Fibroblast of skin of right biceps (primary cell): ENCODE measurements around the gene LEFTY2.
"Not testable (repeated sequence)": the region's sequence is repeated elsewhere in the genome, so short reads cannot be mapped to it uniquely, and the experiment has no call there.

Source experiments
- DNase-seq: peaks from one replicate; pipeline ENCODE4 v3.0.0-alpha.2; 2013

LEFTY2 gene

DNA sequence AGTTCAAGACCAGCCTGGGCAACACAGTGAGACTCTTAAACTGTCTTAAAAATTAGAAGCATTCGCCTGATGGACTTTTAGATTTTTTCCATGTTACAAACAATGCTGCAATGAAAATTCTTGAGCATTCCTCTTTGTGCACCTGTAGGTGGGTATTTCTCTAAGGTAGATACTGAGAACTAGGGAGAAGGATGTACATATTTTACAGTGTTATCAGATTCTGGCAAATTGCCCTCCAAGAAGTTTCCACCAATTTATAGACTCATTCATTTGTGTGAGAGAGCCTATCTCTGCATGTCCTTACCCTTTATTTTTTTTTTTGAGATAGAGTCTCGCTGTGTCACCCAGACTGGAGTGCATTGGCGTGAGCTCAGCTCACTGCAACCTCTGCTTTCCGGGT, 12.3 kb upstream of the LEFTY2 start:
- DNase-seq = no peak

DNA sequence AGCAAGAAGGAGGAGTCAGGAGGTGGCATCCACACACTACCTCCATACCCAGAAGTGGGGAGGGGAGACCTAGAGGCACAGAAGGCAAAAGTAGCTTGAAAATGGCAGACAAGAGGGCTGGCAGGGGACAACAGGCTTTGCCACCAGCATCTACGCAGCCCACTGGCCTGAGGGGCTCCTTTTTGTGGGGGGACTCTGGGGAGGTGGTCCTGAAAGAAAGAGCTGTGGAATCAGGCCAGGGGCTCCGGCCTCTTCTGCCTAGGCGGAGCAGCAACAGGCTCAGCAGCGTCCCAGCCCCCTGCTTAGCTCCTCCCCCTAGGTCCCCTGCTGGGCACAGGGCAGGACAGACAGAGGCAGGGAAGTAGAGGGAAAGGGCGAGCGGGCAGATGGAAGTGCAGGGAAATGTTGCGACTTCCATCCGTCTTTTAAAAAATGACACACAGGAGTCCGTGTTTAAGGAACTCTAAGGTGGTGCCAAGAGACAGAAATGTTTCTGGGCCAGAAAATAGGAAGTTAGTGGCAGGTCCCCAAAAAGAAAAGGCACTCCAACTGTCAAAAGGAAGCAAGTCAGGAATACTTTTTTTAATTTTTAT, 10.0 kb upstream of the LEFTY2 start:
- no peak for DNase-seq

DNA sequence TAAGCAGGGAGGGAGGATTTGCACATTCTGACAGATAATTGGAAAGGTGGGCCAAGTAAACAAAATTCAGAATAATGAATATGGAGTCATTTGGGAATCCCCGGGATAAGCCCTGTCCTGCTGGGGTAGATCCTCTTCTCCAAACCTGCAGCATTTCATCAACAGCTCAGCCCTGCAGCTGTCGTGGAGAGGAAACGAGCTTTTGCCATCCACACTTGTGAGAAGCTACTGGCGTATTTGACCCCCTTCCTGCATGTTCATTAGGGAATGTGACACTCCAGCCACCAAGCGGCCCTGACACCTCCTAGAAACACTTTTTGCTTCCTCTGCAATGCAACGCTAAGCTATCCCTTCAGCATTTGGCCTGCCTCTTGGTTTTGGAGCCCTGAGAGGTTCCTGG, 8.0 kb upstream of the LEFTY2 start:
- DNase-seq = no peak

DNA sequence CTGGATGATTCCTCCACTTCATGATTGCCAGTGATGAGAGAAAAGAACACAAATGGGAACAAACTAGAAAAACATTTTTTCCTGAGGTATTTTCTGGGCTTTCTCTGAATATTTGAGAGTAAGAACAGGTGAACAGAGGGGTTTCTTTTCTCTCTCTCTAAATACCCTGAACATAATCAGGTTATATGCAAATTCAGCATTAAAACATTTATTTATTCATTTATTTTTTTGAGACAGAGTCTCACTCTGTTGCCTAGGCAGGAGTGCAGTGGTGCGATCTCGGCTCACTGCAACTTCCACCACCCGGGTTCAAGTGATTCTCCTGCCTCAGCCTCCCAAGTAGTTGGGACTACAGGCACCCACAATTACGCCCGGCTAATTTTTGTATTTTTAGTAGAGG, 5.8 kb upstream of the LEFTY2 start:
- no peak for DNase-seq

DNA sequence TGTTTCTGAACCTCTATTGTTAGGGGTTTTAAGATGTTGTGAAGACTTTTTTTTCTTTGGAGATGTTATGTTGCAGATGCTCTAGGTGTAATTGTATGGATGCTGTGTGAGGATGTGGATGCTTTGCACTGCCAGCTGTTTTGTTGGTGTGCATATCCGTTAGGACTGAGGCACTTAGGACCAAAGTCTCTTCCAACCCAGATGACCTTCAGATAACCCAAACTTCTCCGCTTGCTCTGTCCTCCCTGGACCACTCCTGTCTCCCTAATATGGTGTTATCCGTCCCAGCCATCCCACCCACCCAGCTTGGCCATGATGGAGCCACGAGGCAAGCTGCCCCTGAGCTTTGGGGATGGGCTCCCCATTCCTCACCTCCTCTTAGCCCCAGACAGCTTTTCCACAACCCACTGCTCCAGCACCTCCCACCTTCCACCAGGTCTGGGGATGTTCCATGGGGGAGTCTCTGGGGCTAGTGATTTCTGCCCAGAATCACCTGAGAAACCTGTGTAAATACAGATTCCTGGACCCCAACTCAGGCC, 5.1 kb upstream of the LEFTY2 start:
- DNase-seq = no peak

DNA sequence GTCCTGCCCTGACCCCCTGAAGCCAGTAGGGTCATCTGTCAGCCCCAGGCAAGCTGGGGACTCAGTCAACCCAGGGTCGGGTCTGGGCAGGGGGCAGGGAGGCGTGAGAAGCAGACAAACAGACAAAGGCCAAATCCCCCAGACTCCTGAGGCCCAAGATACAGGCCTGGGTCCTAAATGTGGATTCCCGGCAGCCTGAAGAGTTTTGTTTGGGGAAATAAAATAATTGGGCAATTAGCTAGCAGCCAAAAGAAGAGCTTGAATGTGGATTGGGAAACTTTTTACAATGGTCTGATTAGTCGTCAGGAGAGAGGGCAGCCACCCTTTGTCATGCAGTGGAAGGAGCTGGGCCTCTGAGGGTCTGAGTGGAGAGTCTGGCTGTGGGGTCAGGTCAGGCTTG, 4.5 kb upstream of the LEFTY2 start:
- DNase-seq = no peak

DNA sequence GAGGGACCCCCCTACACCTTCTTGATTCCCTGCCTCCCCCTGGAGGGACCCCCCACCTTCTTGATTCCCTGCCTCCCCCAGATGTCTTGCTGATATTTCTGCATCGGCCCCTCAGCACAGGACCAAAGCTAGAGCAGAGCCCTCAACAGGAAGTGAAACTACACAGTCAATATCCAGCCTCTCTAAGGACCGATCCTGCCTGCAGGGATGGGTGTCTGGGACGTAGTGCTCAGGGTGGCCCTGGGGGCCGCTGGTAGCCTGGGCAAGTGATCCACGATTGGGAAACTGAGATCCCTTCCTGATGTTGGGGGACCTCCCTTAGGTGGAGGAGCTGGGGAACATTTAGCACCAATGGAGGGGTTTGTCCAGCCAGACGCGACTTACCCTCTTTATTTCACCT, 3.9 kb upstream of the LEFTY2 start:
- DNase-seq = no peak

DNA sequence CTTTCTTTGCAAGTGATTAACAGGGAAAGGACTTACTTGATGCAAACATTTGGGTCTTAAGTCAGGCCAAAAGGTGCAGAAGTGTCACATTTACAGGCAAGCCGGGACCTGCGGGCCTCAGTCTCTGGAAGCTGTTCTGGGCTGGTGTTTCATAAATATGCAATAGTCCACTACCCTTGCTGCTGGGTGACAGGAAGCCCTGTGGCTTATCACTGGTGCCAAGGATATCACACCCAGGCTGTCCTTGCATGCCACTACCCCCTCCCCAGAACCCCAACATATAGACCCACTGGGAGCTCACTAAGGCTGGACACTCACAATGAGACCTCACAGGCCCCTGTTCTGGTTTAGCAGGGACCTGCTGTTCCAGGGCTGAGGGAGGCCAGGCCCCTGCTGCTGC, 3.4 kb upstream of the LEFTY2 start:
- DNase-seq = no peak

DNA sequence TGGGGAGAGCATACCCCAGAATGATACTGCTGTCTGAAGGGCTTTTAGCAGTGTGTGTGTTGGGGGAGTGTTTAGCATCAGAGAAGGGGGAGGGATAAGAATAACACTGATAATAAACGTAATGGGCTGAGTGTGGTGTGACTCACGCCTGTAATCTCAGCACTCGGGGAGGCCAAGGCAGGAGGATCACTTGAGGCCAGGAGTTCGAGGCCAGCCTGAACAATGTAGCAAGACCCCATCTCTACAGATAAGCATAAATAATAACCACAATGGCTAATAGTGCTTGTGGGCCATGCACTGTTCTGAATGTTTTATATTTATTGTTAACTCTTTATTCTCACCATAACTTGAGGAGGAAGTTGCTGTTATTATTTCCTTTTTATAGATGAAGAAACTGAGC, 2.6 kb upstream of the LEFTY2 start:
- DNase-seq = no peak

DNA sequence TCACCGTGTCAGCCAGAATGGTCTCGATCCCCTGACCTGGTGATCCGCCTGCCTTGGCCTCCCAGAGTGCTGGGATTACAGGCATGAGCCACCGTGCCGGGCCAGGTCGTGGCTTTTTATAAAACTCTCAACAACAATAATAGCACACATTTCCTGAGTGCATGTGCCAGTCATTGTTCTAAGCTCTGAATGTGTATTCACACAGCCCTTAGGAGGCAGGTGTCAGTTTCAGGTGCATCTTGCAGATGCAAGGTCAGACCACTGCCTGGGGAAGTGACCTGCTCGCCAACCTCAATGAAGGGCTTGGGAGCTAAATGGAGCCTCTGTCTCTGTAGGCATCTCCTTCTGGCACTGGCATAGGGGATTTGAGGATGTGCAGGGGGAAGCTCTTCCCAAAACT, 1.6 kb upstream of the LEFTY2 start:
- DNase-seq = no peak

DNA sequence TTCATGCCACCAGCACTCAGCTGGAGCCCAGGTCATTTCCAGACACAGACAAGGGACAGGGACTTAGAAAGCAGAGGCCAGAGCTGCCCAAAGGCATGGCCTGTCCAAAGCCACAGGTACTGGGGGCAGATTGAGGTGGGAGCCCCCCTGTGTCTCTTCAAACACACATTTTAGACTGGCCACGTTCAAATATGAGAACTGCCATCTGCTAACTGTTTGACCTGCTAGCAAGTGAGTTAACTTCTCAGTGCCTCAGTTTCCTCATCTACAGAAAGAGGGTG, 862 bp upstream of the LEFTY2 start:
- no peak for DNase-seq

DNA sequence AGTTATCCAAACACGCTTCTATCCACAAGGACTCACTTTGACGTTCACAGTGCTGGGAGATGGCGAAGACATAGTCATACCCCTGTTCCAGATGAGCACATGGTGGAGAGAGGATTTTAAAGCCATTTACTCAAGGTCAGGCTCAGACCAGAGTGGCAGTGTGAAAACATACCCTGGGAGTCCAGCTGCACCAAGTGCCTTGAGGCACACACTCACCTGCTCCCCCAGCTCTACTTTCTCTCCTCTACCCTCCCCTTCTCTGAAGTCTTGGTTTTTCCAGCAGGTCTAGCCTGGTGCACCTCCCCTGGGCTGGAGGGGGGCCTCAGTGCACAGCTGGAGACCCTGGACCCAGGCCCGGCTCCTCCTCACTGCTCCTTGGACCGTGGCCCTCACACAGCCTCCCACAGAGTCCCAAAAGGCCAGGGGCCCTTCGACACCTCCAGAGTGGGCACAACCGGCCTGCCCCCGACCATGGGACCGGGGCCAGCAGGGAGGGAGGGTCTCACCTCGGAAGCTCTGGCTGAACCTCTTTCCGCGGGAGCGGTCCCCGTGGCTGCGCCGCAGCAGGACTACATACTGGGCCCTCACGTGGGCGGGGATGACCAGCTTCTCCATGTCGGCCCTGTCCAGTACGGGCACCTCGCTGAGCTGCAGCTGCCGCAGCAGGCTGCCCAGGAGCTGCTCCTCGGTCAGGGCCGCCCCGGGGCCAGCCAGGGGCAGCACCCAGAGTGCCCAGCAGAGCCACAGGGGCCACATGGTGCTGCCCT, 452 bp downstream of the LEFTY2 start:
- DNase-seq = no peak

DNA sequence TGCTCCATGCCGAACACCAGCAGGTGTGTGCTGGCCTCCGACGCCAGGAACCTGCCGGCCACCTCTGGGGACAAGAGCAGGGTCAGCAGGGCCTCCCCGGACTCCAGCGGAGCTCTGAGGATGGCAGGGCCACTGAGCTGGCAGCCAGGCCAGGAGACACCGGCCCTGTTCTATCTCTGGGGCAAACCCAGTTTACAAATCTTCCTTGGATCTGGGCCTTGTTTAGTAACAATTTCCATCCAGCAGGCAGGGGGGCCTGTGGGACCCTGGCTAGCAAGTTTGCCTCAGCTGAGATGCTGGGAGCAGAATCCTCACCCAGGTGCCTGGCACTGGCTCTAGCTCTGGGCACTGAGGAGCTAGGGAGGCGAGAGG, 1.1 kb downstream of the LEFTY2 start:
- not testable (repeated sequence) for DNase-seq

DNA sequence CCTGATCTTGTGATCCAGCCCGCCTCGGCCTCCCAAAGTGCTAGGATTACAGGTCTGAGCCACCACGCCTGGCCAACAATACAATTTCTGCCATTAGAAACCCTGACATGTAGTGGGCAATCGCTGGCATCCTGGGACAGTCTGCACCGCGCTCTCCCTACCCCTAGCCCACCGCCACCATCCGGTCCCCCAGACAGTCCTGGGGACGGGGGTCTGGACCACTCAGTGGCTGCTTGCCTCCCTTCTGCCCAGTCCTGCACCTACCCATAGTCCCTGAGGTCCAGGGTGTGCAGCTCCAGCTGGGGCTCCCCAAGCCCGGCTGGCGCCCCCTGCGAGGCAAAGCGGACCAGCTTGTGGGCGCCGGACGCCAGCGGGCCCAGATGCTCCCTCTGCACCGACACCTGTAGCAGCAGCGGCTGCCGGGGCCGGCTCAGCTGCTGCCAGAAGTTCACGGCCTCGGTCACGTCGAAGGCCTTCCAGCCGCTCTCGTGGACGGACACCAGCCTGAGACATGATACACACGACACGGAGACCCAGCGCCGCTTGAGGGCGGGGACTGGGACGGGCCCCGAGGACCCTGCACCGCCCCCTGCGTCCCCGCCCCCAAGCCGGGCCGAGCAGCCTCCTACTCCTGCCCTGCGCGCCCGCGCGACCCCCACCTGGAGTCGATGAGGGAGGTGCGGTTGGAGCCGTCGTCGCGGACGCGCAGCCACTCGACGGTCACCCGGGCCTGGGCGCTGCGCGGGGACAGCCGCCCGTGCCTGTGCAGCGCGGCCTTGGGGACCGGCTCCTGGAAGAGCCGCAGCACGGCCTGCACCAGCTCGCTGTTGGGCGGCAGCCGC, 1.7 kb downstream of the LEFTY2 start:
- not testable (repeated sequence) for DNase-seq

DNA sequence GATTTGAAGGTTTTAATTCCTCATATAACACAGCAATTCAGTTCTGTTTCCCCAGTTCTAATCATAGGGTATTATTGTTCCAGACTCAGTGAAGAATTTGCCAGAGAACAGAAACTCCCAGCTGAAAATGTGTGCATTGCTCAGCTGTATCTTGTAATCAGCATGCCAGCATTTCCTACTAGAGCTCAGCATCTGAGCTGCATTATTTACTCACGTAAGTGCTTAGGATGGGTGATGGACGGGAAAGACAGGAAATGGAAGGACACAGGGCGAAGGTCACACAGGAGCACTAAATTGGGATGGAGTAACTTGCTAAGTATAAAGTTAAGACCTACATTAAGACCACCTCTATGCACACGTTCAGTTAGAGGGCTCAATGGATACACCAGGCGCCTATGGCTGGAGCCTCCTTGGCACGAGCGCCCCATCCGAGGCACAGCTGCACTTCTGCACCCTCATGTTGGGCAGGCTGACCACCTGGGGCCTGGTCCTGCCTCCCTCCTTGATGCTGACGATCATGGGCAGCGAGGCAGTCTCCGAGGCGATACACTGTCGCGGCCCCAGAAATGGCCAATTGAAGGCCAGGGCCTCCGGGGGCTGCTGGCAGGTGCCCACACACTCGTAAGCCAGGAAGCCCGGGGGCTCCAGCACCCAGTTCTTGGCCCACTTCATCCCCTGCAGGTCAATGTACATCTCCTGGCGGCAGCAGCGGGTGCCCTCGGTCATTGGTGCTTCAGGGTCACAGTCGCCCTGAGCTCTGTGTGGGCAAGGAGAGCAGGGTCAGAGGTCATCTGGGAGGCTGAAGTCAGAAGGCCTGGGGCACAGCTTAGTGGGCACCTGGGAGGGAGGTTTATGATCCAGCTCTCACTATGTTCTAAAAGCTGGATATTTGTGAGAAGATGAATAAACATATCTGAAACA, 3.7 kb downstream of the LEFTY2 start:
- no peak for DNase-seq

DNA sequence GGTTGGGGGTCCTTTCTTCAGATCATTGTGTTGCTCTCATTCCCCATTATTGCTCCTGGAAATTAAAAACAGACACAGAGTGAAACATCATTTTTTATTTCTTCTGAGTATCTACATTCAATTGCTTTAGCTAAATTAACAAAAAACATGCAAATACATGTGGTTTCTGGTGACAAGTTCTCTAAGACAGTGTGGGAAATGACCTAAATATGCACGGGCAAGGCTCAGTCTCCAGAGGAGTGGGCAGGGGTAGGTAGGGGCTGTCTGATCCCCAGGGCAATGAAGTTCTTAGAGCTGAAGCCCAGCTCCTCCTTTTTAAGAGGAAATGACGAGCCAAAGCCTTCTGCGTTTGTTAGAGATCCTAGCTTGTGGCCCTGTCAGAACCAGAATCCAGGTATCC, 4.5 kb downstream of the LEFTY2 start:
- DNase-seq = no peak

DNA sequence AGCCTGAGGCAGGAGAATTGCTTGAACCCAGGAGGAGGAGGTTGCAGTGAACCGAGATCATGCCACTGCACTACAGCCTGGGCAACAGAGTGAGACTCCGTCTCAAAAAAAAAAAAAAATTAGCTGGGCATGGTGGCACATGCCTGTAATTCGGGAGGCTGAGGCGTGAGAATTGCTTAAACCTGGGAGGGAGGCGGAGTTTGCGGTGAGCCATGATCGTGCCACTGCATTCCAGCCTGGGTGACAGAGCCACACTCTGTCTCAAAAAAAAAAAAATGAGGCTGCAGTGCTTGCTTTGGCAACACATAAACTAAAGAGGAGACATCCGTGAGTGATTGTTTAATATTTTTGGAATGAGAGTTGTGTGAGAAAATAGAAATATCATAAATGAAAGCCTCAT, 4.9 kb downstream of the LEFTY2 start:
- DNase-seq = peak; percentile 68

DNA sequence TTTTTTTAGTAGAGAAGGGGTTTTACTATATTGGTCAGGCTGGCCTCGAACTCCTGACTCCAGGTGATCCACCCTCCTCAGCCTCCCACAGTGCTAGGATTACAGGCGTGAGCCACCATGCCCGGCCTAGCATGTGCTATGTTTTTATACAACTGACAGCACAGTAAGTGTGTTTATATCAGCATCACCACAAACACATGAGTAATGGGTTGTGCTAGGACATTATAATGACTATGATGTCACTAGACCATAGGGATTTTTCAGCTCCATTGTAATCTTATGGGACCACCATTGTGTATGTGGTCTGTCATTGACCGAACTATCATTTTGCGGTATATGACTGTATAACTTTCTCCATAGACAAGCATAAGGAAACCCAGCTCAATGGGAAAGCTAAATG, 6.3 kb downstream of the LEFTY2 start:
- no peak for DNase-seq

DNA sequence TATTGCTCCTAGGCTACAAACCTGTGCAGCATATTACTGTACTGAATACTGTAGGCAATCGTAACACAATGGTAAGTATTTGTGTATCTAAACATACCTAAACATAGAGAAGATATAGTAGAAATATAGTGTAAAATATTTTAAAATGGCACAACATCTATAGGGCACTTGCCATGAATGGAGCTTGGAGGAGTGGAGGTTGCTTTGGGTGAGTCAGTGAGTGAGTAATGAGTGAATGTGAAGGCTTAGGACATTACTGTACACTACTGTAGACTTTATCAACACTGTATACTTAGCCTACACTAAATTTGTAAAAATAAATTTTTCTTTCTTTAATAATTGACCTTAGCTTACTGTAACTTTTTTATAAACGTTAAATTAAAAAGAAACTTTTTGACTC, 7.9 kb downstream of the LEFTY2 start:
- peak; percentile 76 for DNase-seq

DNA sequence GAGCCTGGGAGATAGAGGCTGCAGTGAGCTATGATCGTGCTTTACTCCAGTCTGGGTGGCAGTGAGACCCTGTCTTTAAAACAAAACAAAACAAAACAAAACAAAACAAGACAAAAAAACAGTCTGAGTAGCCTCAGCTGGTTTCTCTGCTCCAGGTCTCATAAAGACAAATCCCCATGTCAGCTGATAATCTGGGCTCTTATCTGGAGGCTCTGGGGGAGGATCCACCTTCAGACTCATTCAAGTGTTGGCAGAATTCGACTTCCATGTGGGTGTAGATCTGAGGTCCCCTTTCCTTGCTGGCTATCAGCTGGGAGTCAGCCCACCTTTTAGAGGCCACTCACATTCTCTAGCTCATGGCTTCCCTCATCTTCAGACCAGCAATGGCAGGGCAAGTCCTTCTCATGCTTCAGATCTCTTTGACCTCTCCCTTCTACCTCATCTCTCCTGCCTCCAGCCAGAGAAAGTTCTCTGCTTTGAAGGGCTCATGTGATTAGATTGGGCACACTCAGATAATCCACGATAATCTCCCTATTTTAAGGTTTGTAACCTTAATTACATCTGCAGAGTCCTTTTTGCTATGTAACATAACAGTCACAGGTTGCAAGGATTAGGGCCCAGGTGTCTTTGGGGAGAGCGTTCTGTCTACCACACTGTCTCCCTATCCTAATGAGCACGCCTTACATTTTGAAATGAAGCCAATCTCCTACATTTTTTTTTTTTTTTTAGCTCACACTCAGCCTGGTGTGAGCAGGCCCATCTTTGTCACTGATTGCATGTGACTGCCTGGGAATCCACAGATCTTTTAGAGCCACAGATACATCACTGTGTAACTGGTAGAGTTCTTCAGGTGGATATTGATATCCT, 9.5 kb downstream of the LEFTY2 start:
- DNase-seq = no peak

DNA sequence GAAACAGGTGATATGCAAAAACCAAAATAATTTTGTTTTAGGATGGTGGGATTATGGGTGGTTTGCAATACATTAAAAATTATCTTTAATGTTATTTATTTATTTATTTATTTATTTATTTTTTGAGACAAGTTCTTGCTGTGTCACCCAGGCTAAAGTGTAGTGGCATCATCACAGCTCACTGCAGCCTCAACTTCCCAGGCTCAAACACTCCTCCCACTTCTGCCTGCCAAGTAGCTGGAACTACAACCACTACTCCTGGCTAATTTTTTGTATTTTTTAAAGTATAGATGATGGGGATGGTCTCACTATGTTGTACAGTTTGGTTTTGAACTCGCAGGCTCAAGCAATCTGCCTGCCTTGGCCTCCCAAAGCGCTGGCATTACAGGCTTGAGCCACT, 10.5 kb downstream of the LEFTY2 start:
- DNase-seq = no peak

DNA sequence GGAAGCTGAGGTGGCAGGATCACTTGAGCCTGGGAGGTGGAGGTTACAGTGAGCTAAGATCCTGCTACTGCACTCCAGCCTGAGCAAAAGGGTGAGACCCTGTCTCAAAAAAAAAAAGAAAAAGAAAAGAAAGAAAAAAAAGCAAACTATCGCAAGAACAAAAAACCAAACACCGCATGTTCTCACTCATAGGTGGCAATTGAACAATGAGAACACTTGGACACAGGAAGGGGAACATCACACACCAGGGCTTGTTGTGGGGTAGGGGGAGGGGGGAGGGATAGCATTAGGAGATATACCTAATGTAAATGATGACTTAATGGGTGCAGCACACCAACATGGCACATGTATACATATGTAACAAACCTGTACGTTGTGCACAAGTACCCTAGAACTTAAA, 11.6 kb downstream of the LEFTY2 start:
- not testable (repeated sequence) for DNase-seq
